ENCODE measurements around the gene TGM2.

- TF ChIP-seq, protein P1, sequence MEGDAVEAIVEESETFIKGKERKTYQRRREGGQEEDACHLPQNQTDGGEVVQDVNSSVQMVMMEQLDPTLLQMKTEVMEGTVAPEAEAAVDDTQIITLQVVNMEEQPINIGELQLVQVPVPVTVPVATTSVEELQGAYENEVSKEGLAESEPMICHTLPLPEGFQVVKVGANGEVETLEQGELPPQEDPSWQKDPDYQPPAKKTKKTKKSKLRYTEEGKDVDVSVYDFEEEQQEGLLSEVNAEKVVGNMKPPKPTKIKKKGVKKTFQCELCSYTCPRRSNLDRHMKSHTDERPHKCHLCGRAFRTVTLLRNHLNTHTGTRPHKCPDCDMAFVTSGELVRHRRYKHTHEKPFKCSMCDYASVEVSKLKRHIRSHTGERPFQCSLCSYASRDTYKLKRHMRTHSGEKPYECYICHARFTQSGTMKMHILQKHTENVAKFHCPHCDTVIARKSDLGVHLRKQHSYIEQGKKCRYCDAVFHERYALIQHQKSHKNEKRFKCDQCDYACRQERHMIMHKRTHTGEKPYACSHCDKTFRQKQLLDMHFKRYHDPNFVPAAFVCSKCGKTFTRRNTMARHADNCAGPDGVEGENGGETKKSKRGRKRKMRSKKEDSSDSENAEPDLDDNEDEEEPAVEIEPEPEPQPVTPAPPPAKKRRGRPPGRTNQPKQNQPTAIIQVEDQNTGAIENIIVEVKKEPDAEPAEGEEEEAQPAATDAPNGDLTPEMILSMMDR (IDR thresholded peaks at IDR 0.05; ENCODE audit: low read depth, low read length) = no peak
- no peak for TF ChIP-seq POLR2A (IDR thresholded peaks at IDR 0.05; ENCODE audit: extremely low read depth, insufficient read length)
- TF ChIP-seq, protein P2, sequence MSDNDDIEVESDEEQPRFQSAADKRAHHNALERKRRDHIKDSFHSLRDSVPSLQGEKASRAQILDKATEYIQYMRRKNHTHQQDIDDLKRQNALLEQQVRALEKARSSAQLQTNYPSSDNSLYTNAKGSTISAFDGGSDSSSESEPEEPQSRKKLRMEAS (IDR thresholded peaks at IDR 0.05; ENCODE audit: low read depth, low read length) = no peak
- TF ChIP-seq MYC (IDR thresholded peaks at IDR 0.05; ENCODE audit: low read depth, low read length) = no peak
These were observed 80.0 kb downstream of the TGM2 start for GRCh38 chr20:38085026-38085425.

Data from NB4 (cell line).